GM19035 (cell line): ENCODE data around the gene HAUS3.
"Not testable (repeated sequence)": the region's sequence is repeated elsewhere in the genome, so short reads cannot be mapped to it uniquely, and the experiment has no call there.

Source experiments
- ATAC-seq: cut with Tn5 transposase; IDR thresholded peaks from one replicate; pipeline ENCODE4 v1.9.1; 2021; ENCODE audit not compliant: unreplicated experiment

HAUS3 gene

GRCh38 chr4:2275546-2276251, 33.8 kb upstream of the HAUS3 start:
- ATAC-seq, result no peak

- ATAC-seq, result not testable (repeated sequence)
These were observed 33.1 kb upstream of the HAUS3 start for GRCh38 chr4:2275044-2275397.

- no peak for ATAC-seq
These were observed 32.6 kb upstream of the HAUS3 start for GRCh38 chr4:2274320-2275043.

- ATAC-seq, result no peak
These were observed 31.9 kb upstream of the HAUS3 start for GRCh38 chr4:2273657-2274319.

- no peak for ATAC-seq
These were observed 31.3 kb upstream of the HAUS3 start for GRCh38 chr4:2273221-2273620.

GRCh38 chr4:2272828-2273120, 30.9 kb upstream of the HAUS3 start:
- ATAC-seq, result no peak

- no peak for ATAC-seq
These were observed 30.3 kb upstream of the HAUS3 start for GRCh38 chr4:2272026-2272827.

- no peak for ATAC-seq
These were observed 29.5 kb upstream of the HAUS3 start for GRCh38 chr4:2271279-2272025.

- no peak for ATAC-seq
These were observed 28.6 kb upstream of the HAUS3 start for GRCh38 chr4:2270341-2271165.

- no peak for ATAC-seq
These were observed 27.8 kb upstream of the HAUS3 start for GRCh38 chr4:2269618-2270163.

- no peak for ATAC-seq
These were observed 27.2 kb upstream of the HAUS3 start for GRCh38 chr4:2269206-2269531.

GRCh38 chr4:2268357-2269205, 26.7 kb upstream of the HAUS3 start:
- no peak for ATAC-seq

GRCh38 chr4:2267841-2268240, 25.9 kb upstream of the HAUS3 start:
- no peak for ATAC-seq

- ATAC-seq, result no peak
These were observed 25.4 kb upstream of the HAUS3 start for GRCh38 chr4:2267320-2267811.

- no peak for ATAC-seq
These were observed 24.9 kb upstream of the HAUS3 start for GRCh38 chr4:2266821-2267220.

GRCh38 chr4:2266181-2266580, 24.3 kb upstream of the HAUS3 start:
- ATAC-seq, result no peak

GRCh38 chr4:2265113-2266110, 23.5 kb upstream of the HAUS3 start:
- ATAC-seq, result no peak
